Measurements from ENCODE around the gene SNX33. TPM values are rescaled to one million over a fixed set of nuclear protein-coding genes. Genes with fewer than 3 reads are reported as not detected.

The SNX33 gene
- polyA plus RNA-seq, 4 donors, result 11.0 to 19.8 (median 15.2) TPM

Other genes with a start within 250 kb of the SNX33 start
- gene SIN3A, start 196.2 kb upstream of the SNX33 start, polyA plus RNA-seq, result 10 to 100 TPM in 2 of 4 donors, 1 to 10 TPM in 2; 7.6 to 36.0 (median 11.9) TPM
- gene PTPN9, start 68.6 kb upstream of the SNX33 start, polyA plus RNA-seq, result 10 to 100 TPM; 19.7 to 40.2 (median 20.6) TPM
- gene SNUPN, start 22.2 kb upstream of the SNX33 start, polyA plus RNA-seq, result 10 to 100 TPM; 19.5 to 24.6 (median 21.2) TPM
- gene IMP3, start 7.7 kb upstream of the SNX33 start, polyA plus RNA-seq, result 100 to 1,000 TPM in 1 of 4 donors, 10 to 100 TPM in 3; 76.2 to 139 (median 93.2) TPM
- gene CSPG4, start 64.9 kb downstream of the SNX33 start, polyA plus RNA-seq, result 1 to 10 TPM in 2 of 4 donors, under 1 TPM in 2; 0.22 to 7.2 (median 2.5) TPM
- gene UBE2Q2, start 195.5 kb downstream of the SNX33 start, polyA plus RNA-seq, result 10 to 100 TPM in 2 of 4 donors, 1 to 10 TPM in 2; 2.5 to 14.8 (median 10.2) TPM